C4-2B (cell line): Measurements from ENCODE around the gene TEX35.

Experiments
- H3K27ac ChIP-seq: fragments of 450-650 bp; 2 replicates; pipeline ENCODE4 v1.5.1; 2017
- CTCF ChIP-seq: fragments of 450-650 bp; conservative IDR thresholded peaks from 2 replicates; pipeline ENCODE4 v1.5.1; 2017; ENCODE audit warnings: mild to moderate bottlenecking
- ZFX ChIP-seq: fragments of 450-650 bp; IDR thresholded peaks from 2 replicates; pipeline ENCODE4 v1.6.1; 2017

The TEX35 gene

DNA sequence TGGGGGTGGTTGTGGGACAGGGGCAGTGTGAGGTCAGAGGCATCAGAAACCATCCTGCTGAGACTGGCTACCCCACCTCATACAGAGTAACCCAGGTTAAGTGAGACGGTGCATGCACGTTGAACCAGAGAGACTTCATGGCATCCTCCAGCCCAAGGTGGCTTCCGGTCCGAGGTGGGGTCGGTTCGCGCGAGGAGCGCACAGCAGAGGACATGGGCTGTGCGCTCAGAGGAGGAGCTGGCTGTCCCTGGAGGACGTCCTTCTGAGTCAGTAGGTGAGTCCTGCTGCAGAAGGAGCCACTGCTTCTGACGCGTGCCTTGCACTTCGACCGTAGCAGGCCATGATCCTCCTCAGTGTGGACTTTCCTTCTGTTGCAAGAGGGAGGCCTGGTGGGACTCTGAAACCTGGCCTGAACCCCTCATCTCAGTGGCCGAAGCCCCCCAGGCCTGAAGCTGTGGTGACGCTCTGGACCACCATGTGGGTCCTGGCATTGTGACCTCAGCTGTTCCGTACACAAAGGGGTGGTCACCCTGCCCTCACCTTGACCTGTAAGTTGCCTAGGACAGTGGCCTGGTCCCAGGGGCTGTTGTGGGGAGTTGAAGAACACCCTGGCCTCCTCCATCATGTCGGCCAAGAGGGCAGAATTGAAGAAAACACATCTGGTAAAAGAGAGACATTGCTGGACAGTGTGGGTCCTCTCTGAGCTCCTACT, at the start of gene TEX35:
TSS of gene TEX35 (plus strand) at position 544 of the 712 bp plus-strand sequence. CDS start at position 624, 80 bp downstream.
- H3K27ac ChIP-seq: 0 out of 2 replicates have a peak within 1 kb of the TSS, but pooled peaks have one; percentile 11
- no peak for TF ChIP-seq ZFX
- TF ChIP-seq CTCF: no peak

DNA sequence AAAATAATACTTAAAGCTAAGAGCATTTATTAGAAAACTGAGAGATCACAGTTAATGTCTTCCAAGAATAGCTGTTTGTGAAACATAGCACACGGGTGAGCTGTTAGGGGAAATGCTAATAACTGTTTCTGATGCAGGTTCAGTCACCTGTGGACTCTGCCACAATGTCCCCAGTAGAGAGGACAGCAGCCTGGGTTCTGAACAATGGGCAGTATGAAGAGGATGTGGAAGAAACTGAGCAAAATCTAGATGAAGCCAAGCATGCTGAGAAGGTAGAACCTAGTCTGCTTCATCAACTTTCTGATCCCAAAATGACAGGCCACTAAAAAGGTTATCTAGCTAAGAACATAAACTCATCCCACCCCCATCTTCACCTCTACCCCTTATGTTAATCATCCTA, 48.8 kb upstream of the TEX35 start:
- TF ChIP-seq CTCF (no peak), ZFX (no peak)
- H3K27ac ChIP-seq: no peak overlapping the region

DNA sequence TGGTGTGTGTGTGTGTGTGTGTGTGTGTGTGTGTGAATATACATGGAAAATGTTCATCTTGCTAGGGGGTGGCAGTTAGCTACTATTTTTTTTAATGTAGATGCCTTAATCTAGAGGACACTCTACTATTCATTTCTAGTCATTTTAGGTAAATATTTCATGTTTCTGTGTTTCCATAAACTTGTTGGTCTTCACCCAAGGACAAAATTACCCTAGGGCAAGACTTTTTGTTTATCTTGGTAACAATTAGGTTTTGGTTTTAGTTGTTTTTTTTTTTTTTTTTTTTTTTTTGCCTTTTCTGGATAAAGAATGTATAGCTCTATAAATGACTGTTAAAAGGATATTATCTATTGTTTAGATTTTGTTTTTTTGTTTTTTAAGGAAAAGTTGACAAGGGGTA, 48.3 kb upstream of the TEX35 start:
- H3K27ac ChIP-seq: no peak overlapping the region
- no peak for TF ChIP-seq CTCF

DNA sequence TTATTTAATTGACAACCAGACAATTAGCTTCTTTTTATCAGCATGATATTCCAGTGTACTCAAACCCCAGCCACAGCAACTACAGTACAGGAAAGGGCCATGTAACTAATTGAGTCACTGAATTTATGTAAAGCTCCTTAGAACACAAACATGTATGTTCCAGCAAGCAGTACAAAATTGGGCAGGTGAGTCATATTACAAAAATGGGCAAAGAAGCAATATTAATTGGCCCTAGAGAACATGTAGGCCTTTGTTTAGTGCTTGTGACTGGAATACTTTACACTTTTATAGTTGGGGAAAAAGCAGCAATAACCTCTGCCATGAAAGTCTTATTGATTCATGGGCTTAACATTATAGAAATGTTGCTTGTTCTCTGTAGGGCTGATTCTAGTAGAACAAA, 47.9 kb upstream of the TEX35 start:
- no peak for TF ChIP-seq CTCF
- TF ChIP-seq ZFX: no peak
- no peak overlapping the region for H3K27ac ChIP-seq

- no peak overlapping the region for H3K27ac ChIP-seq
- TF ChIP-seq ZFX: no peak
- TF ChIP-seq CTCF: no peak
These were observed 45.1 kb upstream of the TEX35 start for GRCh38 chr1:178467837-178468236.

- TF ChIP-seq CTCF: no peak
- TF ChIP-seq ZFX: no peak
- H3K27ac ChIP-seq: no peak overlapping the region
These were observed 42.4 kb upstream of the TEX35 start for GRCh38 chr1:178470411-178470960.

DNA sequence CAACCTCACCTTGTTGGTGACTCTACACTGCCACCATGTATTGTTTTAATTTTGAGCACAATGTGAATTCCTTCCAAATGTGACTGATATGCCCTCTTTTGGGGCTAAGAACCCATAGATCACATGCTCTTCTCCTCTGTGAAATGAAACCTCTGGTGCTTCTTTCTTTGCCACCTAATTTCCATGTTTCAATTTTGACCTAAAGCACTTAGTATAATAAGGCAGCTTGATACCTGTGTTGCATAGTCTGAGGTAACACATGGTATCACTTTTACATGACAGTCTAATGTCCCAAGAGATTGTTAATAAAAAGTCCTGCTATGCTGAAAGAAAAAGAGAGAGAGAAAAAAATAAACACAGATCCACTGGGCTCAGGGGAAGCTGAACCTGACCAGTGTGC, 40.4 kb upstream of the TEX35 start:
- TF ChIP-seq ZFX (no peak), CTCF (no peak)
- no peak overlapping the region for H3K27ac ChIP-seq
